ENCODE measurements around the gene MIS12. TPM values are rescaled to one million over a fixed set of nuclear protein-coding genes. Genes with fewer than 3 reads are reported as not detected.

The MIS12 gene
- total RNA-seq (2014; rRNA removed; shearing (Covaris generic)): 8.2 and 10.5 TPM in 2 replicates

GRCh38 chr17:5486206-5487124, at the start of gene MIS12:
TSS of gene MIS12 (plus strand) at chr17:5486566. CDS start at chr17:5488863, 2,297 bp downstream.
- DNase-seq (ENCODE audit: low spot score): peak; percentile 94

- no peak for DNase-seq (ENCODE audit: low spot score)
Observed at GRCh38 chr17:5437721-5438317, 48.5 kb upstream of the MIS12 start.

- peak; percentile 91 for DNase-seq (ENCODE audit: low spot score)
Observed at GRCh38 chr17:5438716-5439445, 47.5 kb upstream of the MIS12 start, which contains the start of gene C1QBP. TSS of gene C1QBP (minus strand) at chr17:5439155. CDS start at chr17:5439073, 82 bp downstream.

GRCh38 chr17:5439446-5439764, 47.0 kb upstream of the MIS12 start:
- DNase-seq (ENCODE audit: low spot score): no peak

- DNase-seq (ENCODE audit: low spot score): no peak
Observed at GRCh38 chr17:5443728-5444127, 42.6 kb upstream of the MIS12 start.

- DNase-seq (ENCODE audit: low spot score): no peak
Observed at GRCh38 chr17:5444209-5444608, 42.2 kb upstream of the MIS12 start.

- no peak for DNase-seq (ENCODE audit: low spot score)
Observed at GRCh38 chr17:5446786-5447185, 39.6 kb upstream of the MIS12 start.

GRCh38 chr17:5464717-5465507, 21.5 kb upstream of the MIS12 start:
- DNase-seq (ENCODE audit: low spot score): no peak

- DNase-seq (ENCODE audit: low spot score): no peak
Observed at GRCh38 chr17:5466295-5466694, 20.1 kb upstream of the MIS12 start.

GRCh38 chr17:5467416-5467815, 18.9 kb upstream of the MIS12 start:
- peak; percentile 5 for DNase-seq (ENCODE audit: low spot score)

- DNase-seq (ENCODE audit: low spot score): no peak
Observed at GRCh38 chr17:5468075-5468473, 18.3 kb upstream of the MIS12 start.

- DNase-seq (ENCODE audit: low spot score): no peak
Observed at GRCh38 chr17:5472511-5472910, 13.9 kb upstream of the MIS12 start.

- DNase-seq (ENCODE audit: low spot score): no peak
Observed at GRCh38 chr17:5473906-5474305, 12.5 kb upstream of the MIS12 start.

GRCh38 chr17:5478992-5479391, 7.4 kb upstream of the MIS12 start:
- DNase-seq (ENCODE audit: low spot score): no peak

GRCh38 chr17:5480962-5481361, 5.4 kb upstream of the MIS12 start:
- no peak for DNase-seq (ENCODE audit: low spot score)

GRCh38 chr17:5481451-5481850, 4.9 kb upstream of the MIS12 start:
- no peak for DNase-seq (ENCODE audit: low spot score)

- DNase-seq (ENCODE audit: low spot score): peak; percentile 9
Observed at GRCh38 chr17:5485270-5486205, 828 bp upstream of the MIS12 start, which contains the start of gene DERL2. TSS of gene DERL2 (minus strand) at chr17:5486178. CDS start at chr17:5486161, 17 bp downstream.

GRCh38 chr17:5488752-5489151, 2.4 kb downstream of the MIS12 start:
- no peak for DNase-seq (ENCODE audit: low spot score)

- no peak for DNase-seq (ENCODE audit: low spot score)
Observed at GRCh38 chr17:5492970-5493369, 6.6 kb downstream of the MIS12 start.
